Astrocyte of the cerebellum (primary cell): ENCODE data around the gene DNAJC27.

ENCODE experiments used
- DNase-seq: peaks from one replicate; pipeline ENCODE4 v3.0.0-alpha.2; 2011; ENCODE audit warnings: low read depth
- H3K4me3 ChIP-seq: 2 replicates; pipeline ENCODE4 v1.5.1; 2011; ENCODE audit warnings: mild to moderate bottlenecking, low read depth, low read length, moderate library complexity
- CTCF ChIP-seq: IDR thresholded peaks from 2 replicates; pipeline ENCODE4 v1.5.1; 2012; ENCODE audit warnings: low read length, low read depth, moderate library complexity, mild to moderate bottlenecking; ENCODE audit errors: missing control alignments
- in situ Hi-C: cut with HindIII; loops from 2 replicates; pipeline ENCODE4 v1.10.0; 2017; ENCODE audit warnings: low sequenced_read_pairs

DNAJC27 gene

GRCh38 chr2:24915796-24916195, 56.0 kb downstream of the DNAJC27 start:
- DNase-seq: no peak
- no peak for TF ChIP-seq CTCF
- no peak overlapping the region for H3K4me3 ChIP-seq
- in situ Hi-C loops: no loop called here

GRCh38 chr2:24915175-24915574, 56.6 kb downstream of the DNAJC27 start:
- no peak for TF ChIP-seq CTCF
- in situ Hi-C loops: no loop called here
- H3K4me3 ChIP-seq: no peak overlapping the region
- no peak for DNase-seq

- in situ Hi-C loops: no loop called here
- DNase-seq: no peak
- no peak for TF ChIP-seq CTCF
These were observed 57.0 kb downstream of the DNAJC27 start for GRCh38 chr2:24914713-24915112.

GRCh38 chr2:24913911-24914310, 57.8 kb downstream of the DNAJC27 start:
- H3K4me3 ChIP-seq: no peak overlapping the region
- TF ChIP-seq CTCF: no peak
- DNase-seq: no peak
- in situ Hi-C loops: no loop called here

More at GRCh38 chr2:24914713-24915112, 57.0 kb downstream of the DNAJC27 start:
- H3K4me3 ChIP-seq: no peak overlapping the region

GRCh38 chr2:24912986-24913385, 58.8 kb downstream of the DNAJC27 start:
- TF ChIP-seq CTCF: no peak
- DNase-seq: no peak
- H3K4me3 ChIP-seq: no peak overlapping the region
- in situ Hi-C loops: no loop called here

GRCh38 chr2:24912523-24912922, 59.2 kb downstream of the DNAJC27 start:
- no peak overlapping the region for H3K4me3 ChIP-seq
- TF ChIP-seq CTCF: no peak
- DNase-seq: no peak
- in situ Hi-C loops: no loop called here

GRCh38 chr2:24910245-24910644, 61.5 kb downstream of the DNAJC27 start:
- no peak for DNase-seq
- no peak overlapping the region for H3K4me3 ChIP-seq

More at GRCh38 chr2:24910245-24910644, 61.5 kb downstream of the DNAJC27 start:
- TF ChIP-seq CTCF: no peak
- in situ Hi-C loops: no loop called here
